BLaER1 (cell line): Measurements from ENCODE around the gene RBPJ.

Source experiments
- H3K27ac ChIP-seq: shearing (Covaris generic); formaldehyde crosslinking; 2 replicates; pipeline ENCODE4 v1.8.1; 2022
- H3K27me3 ChIP-seq: shearing (Covaris generic); formaldehyde crosslinking; 2 replicates; pipeline ENCODE4 v1.8.1; 2022
- H3K36me3 ChIP-seq: shearing (Covaris generic); formaldehyde crosslinking; 2 replicates; pipeline ENCODE4 v1.8.1; 2022
- H3K4me1 ChIP-seq: shearing (Covaris generic); formaldehyde crosslinking; 2 replicates; pipeline ENCODE4 v1.8.1; 2022
- H3K4me2 ChIP-seq: shearing (Covaris generic); formaldehyde crosslinking; 2 replicates; pipeline ENCODE4 v1.8.1; 2022
- H3K4me3 ChIP-seq: shearing (Covaris generic); formaldehyde crosslinking; 2 replicates; pipeline ENCODE4 v1.8.1; 2022
- H3K9ac ChIP-seq: shearing (Covaris generic); formaldehyde crosslinking; 2 replicates; pipeline ENCODE4 v1.8.1; 2022
- H3K9me3 ChIP-seq: shearing (Covaris generic); formaldehyde crosslinking; 2 replicates; pipeline ENCODE4 v1.8.1; 2022
- H4K20me1 ChIP-seq: shearing (Covaris generic); formaldehyde crosslinking; 2 replicates; pipeline ENCODE4 v1.8.1; 2022
- Cebpa-rat ChIP-seq: shearing (Covaris generic); IDR thresholded peaks from 2 replicates; pipeline ENCODE4 v1.8.1; 2022

RBPJ gene

GRCh38 chr4:26320538-26321372, at the start of gene RBPJ:
Gene RBPJ (plus strand): TSS chr4:26321014. CDS start chr4:26321029, 15 bp downstream.
- TF ChIP-seq Cebpa-rat: no peak
- peak within 1 kb of the TSS; percentile 98 for H3K9ac ChIP-seq
- H3K4me1 ChIP-seq: peaks cover 48% of the 10 kb centered on the region
- H3K36me3 ChIP-seq: no peaks in the 10 kb centered on the region
- H4K20me1 ChIP-seq: peaks cover 45% of the 10 kb centered on the region
- H3K27me3 ChIP-seq: no peaks in the 10 kb centered on the region
- H3K27ac ChIP-seq: peak within 1 kb of the TSS; percentile 97
- H3K9me3 ChIP-seq: peaks cover 11% of the 10 kb centered on the region
- peak within 1 kb of the TSS; percentile 95 for H3K4me3 ChIP-seq
- H3K4me2 ChIP-seq: peak within 1 kb of the TSS; percentile 97

DNA sequence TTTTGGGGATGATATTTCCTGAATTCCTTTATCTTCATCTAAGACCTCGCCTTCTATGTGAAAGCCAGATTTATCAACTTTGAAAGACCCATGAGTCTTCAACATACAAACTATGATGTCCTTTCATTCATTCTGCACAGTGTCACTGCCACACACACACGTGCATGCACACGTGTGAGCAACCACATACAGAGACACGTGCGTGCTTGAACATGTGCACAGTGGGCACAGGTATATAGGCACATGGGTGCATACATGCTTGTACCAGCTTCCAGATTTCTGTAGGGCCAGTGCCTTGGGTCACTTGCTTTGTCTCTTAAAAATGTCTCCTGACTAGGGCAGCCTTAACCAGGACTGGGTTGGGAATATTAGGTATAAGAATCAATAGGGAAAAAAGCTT, 49.1 kb upstream of the RBPJ start:
- Histone ChIP-seq H3K36me3 (no peaks in the 10 kb centered on the region), H3K4me3 (no peak overlapping the region), H3K4me2 (no peak overlapping the region), H3K27me3 (no peaks in the 10 kb centered on the region), H3K4me1 (peaks cover 45% of the 10 kb centered on the region), H3K9me3 (no peaks in the 10 kb centered on the region), H4K20me1 (no peaks in the 10 kb centered on the region), H3K9ac (no peak overlapping the region), H3K27ac (no peak overlapping the region)
- TF ChIP-seq Cebpa-rat: no peak

DNA sequence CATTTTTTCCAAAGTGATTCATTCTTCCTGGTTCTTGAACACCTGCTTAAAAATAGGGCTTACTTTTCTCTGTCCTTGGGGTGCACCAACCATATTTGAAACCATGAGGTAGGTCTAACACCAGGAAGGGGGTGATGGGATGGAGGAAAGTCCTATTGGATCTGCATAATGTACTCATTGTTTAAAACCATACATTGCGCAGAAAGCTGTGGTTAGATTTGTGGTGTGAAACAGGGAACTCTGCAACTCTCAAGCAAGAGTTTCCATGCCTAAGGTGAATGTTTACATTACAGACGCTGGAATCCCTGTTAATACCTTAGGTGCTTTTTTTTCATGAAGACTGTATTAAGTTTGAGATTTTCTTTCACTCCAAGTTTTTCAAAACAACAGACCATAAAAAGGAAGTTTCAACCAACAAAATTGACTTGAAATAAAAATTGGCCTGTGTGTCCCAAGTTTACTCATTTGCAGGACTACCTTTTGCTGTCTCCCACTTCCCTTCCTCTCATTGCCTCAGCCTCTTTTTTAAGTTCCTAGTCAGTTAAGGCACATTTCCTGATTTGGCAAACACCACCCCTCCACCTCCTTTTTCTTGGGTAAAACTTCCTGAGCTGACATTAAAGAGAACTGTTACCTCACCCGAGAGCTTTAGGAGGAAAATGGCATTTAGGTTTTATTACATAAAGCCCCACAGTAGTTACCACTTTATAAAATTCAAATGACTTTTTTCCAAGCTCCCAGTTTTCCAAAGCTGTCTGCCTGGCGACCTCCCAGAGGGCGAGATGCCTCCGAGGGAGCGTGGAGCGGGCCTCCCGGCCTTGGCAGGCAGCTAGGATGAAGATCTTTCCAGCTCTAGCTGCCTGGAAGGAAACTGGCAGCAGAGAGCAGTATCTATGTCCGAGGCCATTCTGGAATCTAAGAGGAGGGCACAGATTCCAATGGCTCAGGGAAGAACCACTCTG, 47.9 kb upstream of the RBPJ start:
- Histone ChIP-seq H3K27ac (peak overlapping the region; percentile 70), H3K36me3 (no peaks in the 10 kb centered on the region), H3K4me3 (peak overlapping the region; percentile 26), H3K27me3 (no peaks in the 10 kb centered on the region), H3K4me1 (peaks cover 45% of the 10 kb centered on the region), H3K9ac (no peak overlapping the region; the same call in 1 of the 2 replicates), H4K20me1 (no peaks in the 10 kb centered on the region), H3K4me2 (peak overlapping the region; percentile 79), H3K9me3 (no peaks in the 10 kb centered on the region)
- TF ChIP-seq Cebpa-rat: no peak

GRCh38 chr4:26273616-26273980, 47.2 kb upstream of the RBPJ start:
- Histone ChIP-seq H3K9me3 (no peaks in the 10 kb centered on the region), H3K4me3 (peak overlapping the region; percentile 26; the same call in 1 of the 2 replicates), H3K27me3 (no peaks in the 10 kb centered on the region), H3K4me1 (peaks cover 39% of the 10 kb centered on the region), H3K9ac (no peak overlapping the region; the same call in 1 of the 2 replicates), H3K27ac (peak overlapping the region; percentile 70), H3K36me3 (no peaks in the 10 kb centered on the region), H4K20me1 (no peaks in the 10 kb centered on the region), H3K4me2 (peak overlapping the region; percentile 79)
- no peak for TF ChIP-seq Cebpa-rat

DNA sequence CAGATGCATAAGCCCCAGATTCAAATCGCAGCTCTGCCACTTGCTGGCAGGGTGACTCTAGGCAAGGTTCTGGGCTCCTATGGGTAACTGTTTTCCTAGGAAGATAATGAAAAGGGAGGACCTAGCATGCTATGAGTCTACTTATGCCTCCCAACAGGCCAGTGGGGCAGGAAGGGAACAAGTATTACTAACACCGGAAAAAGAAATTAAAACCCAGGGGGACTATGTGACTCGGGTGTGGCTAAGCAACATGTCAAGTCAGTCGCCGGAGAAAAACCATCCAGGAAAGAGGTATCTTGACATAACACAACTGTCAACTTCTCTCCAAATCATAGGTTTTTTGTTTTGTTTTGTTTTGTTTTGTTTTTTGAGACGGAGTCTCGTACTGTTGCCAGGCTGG, 45.5 kb upstream of the RBPJ start:
- H3K9ac ChIP-seq: no peak overlapping the region
- H3K4me3 ChIP-seq: no peak overlapping the region
- H3K36me3 ChIP-seq: no peaks in the 10 kb centered on the region
- H4K20me1 ChIP-seq: no peaks in the 10 kb centered on the region
- peaks cover 39% of the 10 kb centered on the region for H3K4me1 ChIP-seq
- no peak for TF ChIP-seq Cebpa-rat
- H3K4me2 ChIP-seq: peak overlapping the region; percentile 79
- no peaks in the 10 kb centered on the region for H3K9me3 ChIP-seq
- no peaks in the 10 kb centered on the region for H3K27me3 ChIP-seq
- H3K27ac ChIP-seq: no peak overlapping the region; the same call in 1 of the 2 replicates

GRCh38 chr4:26279446-26279845, 41.4 kb upstream of the RBPJ start:
- no peaks in the 10 kb centered on the region for H3K9me3 ChIP-seq
- peaks cover 14% of the 10 kb centered on the region for H3K4me1 ChIP-seq
- H4K20me1 ChIP-seq: no peaks in the 10 kb centered on the region
- no peaks in the 10 kb centered on the region for H3K27me3 ChIP-seq
- no peak for TF ChIP-seq Cebpa-rat
- H3K4me2 ChIP-seq: no peak overlapping the region
- no peak overlapping the region for H3K9ac ChIP-seq
- no peak overlapping the region for H3K27ac ChIP-seq
- no peak overlapping the region for H3K4me3 ChIP-seq
- no peaks in the 10 kb centered on the region for H3K36me3 ChIP-seq

GRCh38 chr4:26281881-26282280, 38.9 kb upstream of the RBPJ start:
- Histone ChIP-seq H3K27ac (no peak overlapping the region), H4K20me1 (no peaks in the 10 kb centered on the region), H3K27me3 (no peaks in the 10 kb centered on the region), H3K36me3 (no peaks in the 10 kb centered on the region), H3K4me3 (no peak overlapping the region), H3K4me2 (no peak overlapping the region), H3K4me1 (no peaks in the 10 kb centered on the region), H3K9ac (no peak overlapping the region), H3K9me3 (no peaks in the 10 kb centered on the region)
- TF ChIP-seq Cebpa-rat: no peak

DNA sequence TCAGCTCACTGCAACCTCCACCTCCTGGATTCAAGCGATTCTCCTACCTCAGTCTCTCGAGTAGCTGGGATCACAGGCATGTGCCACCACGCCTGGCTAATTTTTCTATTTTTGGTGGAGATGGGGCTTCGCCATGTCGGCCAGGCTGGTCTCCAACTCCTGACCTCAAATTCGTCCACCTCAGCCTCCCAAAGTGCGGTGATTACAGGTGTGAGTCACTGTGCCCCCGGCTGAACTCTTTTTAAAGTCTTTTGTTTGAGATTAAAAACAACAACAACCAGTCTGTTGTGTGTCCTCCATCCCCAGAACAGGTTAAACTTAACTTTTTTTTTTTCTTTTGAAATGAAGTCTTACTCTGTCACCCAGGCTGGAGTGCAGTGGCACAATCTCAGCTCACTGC, 36.3 kb upstream of the RBPJ start:
- Histone ChIP-seq H3K9me3 (no peaks in the 10 kb centered on the region), H3K9ac (no peak overlapping the region), H3K4me3 (no peak overlapping the region), H3K27me3 (no peaks in the 10 kb centered on the region), H3K36me3 (no peaks in the 10 kb centered on the region), H4K20me1 (no peaks in the 10 kb centered on the region), H3K4me1 (no peaks in the 10 kb centered on the region), H3K27ac (no peak overlapping the region), H3K4me2 (no peak overlapping the region)
- no peak for TF ChIP-seq Cebpa-rat

DNA sequence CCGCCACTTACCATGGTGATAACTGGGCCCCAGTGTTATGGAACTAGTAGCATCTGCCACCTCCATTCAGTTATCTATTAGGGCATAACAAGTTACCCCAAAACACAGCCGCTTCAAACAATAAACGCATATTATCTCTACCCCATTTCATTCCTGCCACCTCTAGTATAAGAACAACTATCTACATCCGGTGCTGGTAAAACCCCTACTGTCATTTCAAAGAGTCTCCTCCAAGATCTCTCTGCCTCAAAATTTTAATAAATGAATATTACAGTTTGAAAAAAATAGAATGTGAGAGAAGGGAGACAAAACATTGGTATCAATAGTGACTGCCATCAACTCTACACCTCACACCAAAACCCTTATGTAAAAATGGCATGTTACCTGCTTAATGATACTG, 35.5 kb upstream of the RBPJ start:
- Histone ChIP-seq H3K27ac (no peak overlapping the region), H3K36me3 (no peaks in the 10 kb centered on the region), H4K20me1 (no peaks in the 10 kb centered on the region), H3K9ac (no peak overlapping the region), H3K4me3 (no peak overlapping the region), H3K4me1 (no peaks in the 10 kb centered on the region), H3K27me3 (no peaks in the 10 kb centered on the region), H3K9me3 (no peaks in the 10 kb centered on the region), H3K4me2 (no peak overlapping the region)
- TF ChIP-seq Cebpa-rat: no peak

DNA sequence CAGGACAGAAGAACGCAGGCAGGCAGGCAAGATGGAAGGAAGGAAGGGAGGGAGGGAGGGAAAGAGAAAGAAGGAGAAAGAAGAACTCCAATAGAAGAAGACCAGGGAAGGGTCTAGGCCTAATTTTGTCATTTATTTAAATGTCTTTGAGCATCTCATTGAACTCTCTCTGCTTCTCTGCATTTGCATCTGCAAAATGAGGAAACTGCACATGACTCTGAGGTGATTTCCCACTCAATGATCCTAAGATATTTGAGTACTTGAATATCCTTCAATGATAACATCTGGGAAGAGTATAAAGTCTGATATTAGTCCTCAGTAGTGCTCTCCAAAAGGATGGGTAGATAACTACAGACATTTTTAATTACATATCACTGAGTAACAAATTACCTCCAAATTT, 33.1 kb upstream of the RBPJ start:
- no peaks in the 10 kb centered on the region for H3K9me3 ChIP-seq
- H3K36me3 ChIP-seq: no peaks in the 10 kb centered on the region
- TF ChIP-seq Cebpa-rat: no peak
- no peak overlapping the region for H3K9ac ChIP-seq
- H3K27me3 ChIP-seq: no peaks in the 10 kb centered on the region
- H3K27ac ChIP-seq: no peak overlapping the region
- no peak overlapping the region for H3K4me2 ChIP-seq
- no peaks in the 10 kb centered on the region for H3K4me1 ChIP-seq
- H4K20me1 ChIP-seq: no peaks in the 10 kb centered on the region
- H3K4me3 ChIP-seq: no peak overlapping the region
